Trophoblast cell (in vitro differentiated cells and primary cell): ENCODE data around the gene DENND1A.
"Not testable (repeated sequence)": the region's sequence is repeated elsewhere in the genome, so short reads cannot be mapped to it uniquely, and the experiment has no call there.

Experiments
- DNase-seq, 2 donors: peaks; one replicate each; pipeline ENCODE4 v3.0.0-alpha.2; 2016
- H2AFZ ChIP-seq: 2 replicates; pipeline ENCODE4 v1.6.1; 2013; ENCODE audit warnings: low read length, moderate library complexity, mild to moderate bottlenecking; ENCODE audit not compliant: insufficient read depth, poor library complexity
- H2AK5ac ChIP-seq: 2 replicates; pipeline ENCODE4 v1.6.1; 2013; ENCODE audit warnings: mild to moderate bottlenecking, low read length
- H2BK120ac ChIP-seq: 2 replicates; pipeline ENCODE4 v1.6.1; 2013; ENCODE audit warnings: low read length, mild to moderate bottlenecking, moderate library complexity; ENCODE audit not compliant: insufficient read depth, poor library complexity
- H2BK12ac ChIP-seq: 2 replicates; pipeline ENCODE4 v1.6.1; 2013; ENCODE audit warnings: mild to moderate bottlenecking, low read length, moderate library complexity
- H2BK5ac ChIP-seq: 2 replicates; pipeline ENCODE4 v1.6.1; 2013; ENCODE audit warnings: low read length, low read depth, moderate library complexity, mild to moderate bottlenecking; ENCODE audit not compliant: poor library complexity
- H3K14ac ChIP-seq: 2 replicates; pipeline ENCODE4 v1.6.1; 2013; ENCODE audit warnings: mild to moderate bottlenecking, low read length
- H3K18ac ChIP-seq: 2 replicates; pipeline ENCODE4 v1.6.1; 2013; ENCODE audit warnings: mild to moderate bottlenecking, low read length
- H3K23ac ChIP-seq: 2 replicates; pipeline ENCODE4 v1.6.1; 2013; ENCODE audit warnings: low read length
- H3K27ac ChIP-seq: 2 replicates; pipeline ENCODE4 v1.5.1; 2013; ENCODE audit warnings: low read depth, mild to moderate bottlenecking, inconsistent platforms, low read length, moderate library complexity
- H3K27me3 ChIP-seq: 2 replicates; pipeline ENCODE4 v1.6.1; 2013; ENCODE audit warnings: inconsistent platforms, mild to moderate bottlenecking, low read length, moderate library complexity; ENCODE audit not compliant: insufficient read depth
- H3K36me3 ChIP-seq, 2 experiments: 1 replicate in 1 of 2; 2 replicates in 1 of 2; pipeline ENCODE4 v1.6.1; 2013; ENCODE audit warnings: low read length in 2 of 2, mild to moderate bottlenecking in 2 of 2, moderate library complexity in 1 of 2; ENCODE audit not compliant: insufficient read depth in 2 of 2, control insufficient read depth in 1 of 2
- H3K4ac ChIP-seq: 2 replicates; pipeline ENCODE4 v1.6.1; 2013; ENCODE audit warnings: low read depth, mild to moderate bottlenecking, low read length, moderate library complexity
- H3K4me1 ChIP-seq, 2 experiments: 1 replicate in 1 of 2; 2 replicates in 1 of 2; pipeline ENCODE4 v1.6.1; 2013; ENCODE audit warnings: low read length in 2 of 2, mild to moderate bottlenecking in 2 of 2, moderate library complexity in 1 of 2; ENCODE audit not compliant: insufficient read depth in 2 of 2, control insufficient read depth in 1 of 2
- H3K4me2 ChIP-seq: 2 replicates; pipeline ENCODE4 v1.6.1; 2013; ENCODE audit warnings: inconsistent platforms, mild to moderate bottlenecking, low read length, moderate library complexity
- H3K4me3 ChIP-seq: 2 replicates; pipeline ENCODE4 v1.5.1; 2013; ENCODE audit warnings: mild to moderate bottlenecking, low read depth, low read length, inconsistent platforms
- H3K79me1 ChIP-seq: one replicate; pipeline ENCODE4 v1.6.1; 2013; ENCODE audit warnings: low read length
- H3K79me2 ChIP-seq: 2 replicates; pipeline ENCODE4 v1.6.1; 2013; ENCODE audit warnings: low read length, mild to moderate bottlenecking; ENCODE audit not compliant: control insufficient read depth, insufficient read depth, poor library complexity
- H3K9ac ChIP-seq: 2 replicates; pipeline ENCODE4 v1.6.1; 2013; ENCODE audit warnings: mild to moderate bottlenecking, low read length
- H3K9me3 ChIP-seq: 2 replicates; pipeline ENCODE4 v1.6.1; 2013; ENCODE audit warnings: low read depth, mild to moderate bottlenecking, control low read depth, inconsistent platforms, low read length; ENCODE audit not compliant: insufficient read depth
- H4K12ac ChIP-seq: 2 replicates; pipeline ENCODE4 v1.6.1; 2013; ENCODE audit warnings: low read depth, mild to moderate bottlenecking, low read length, moderate library complexity
- H4K8ac ChIP-seq: 2 replicates; pipeline ENCODE4 v1.6.1; 2013; ENCODE audit warnings: low read depth, mild to moderate bottlenecking, low read length, moderate library complexity
- H4K91ac ChIP-seq: one replicate; pipeline ENCODE4 v1.6.1; 2013; ENCODE audit warnings: low read depth, mild to moderate bottlenecking, low read length, moderate library complexity
- WGBS: extraction: QIAGEN DNeasy Blood & Tissue Kit; methylation state at CpG from one replicate; pipeline ENCODE4 v1.1.7; 2013; ENCODE audit warnings: missing lambda C conversion rate; ENCODE audit not compliant: insufficient read length, insufficient coverage; ENCODE audit errors: extremely low coverage; 5-methylcytosine and 5-hydroxymethylcytosine counted together

The DENND1A gene

GRCh38 chr9:123735376-123735775, 194.6 kb downstream of the DENND1A start:
- Histone ChIP-seq H3K4me1 (no peaks in the 10 kb centered on the region), H4K12ac (no peak overlapping the region), H4K8ac (no peak overlapping the region), H2BK5ac (no peak overlapping the region), H2BK12ac (no peak overlapping the region), H3K4ac (no peak overlapping the region), H3K27me3 (no peaks in the 10 kb centered on the region), H3K23ac (no peak overlapping the region), H3K36me3 (peaks cover 0 to 2% of the 10 kb centered on the region in 2 experiments), H3K79me1 (no peaks in the 10 kb centered on the region), H3K27ac (no peak overlapping the region), H4K91ac (no peak overlapping the region), H3K9ac (no peak overlapping the region), H2BK120ac (no peak overlapping the region), H3K18ac (no peak overlapping the region), H3K4me2 (no peak overlapping the region), H2AFZ (no peak overlapping the region), H3K79me2 (no peaks in the 10 kb centered on the region), H3K14ac (no peak overlapping the region), H3K9me3 (no peaks in the 10 kb centered on the region), H2AK5ac (no peak overlapping the region), H3K4me3 (no peak overlapping the region)
- WGBS, result no CpG with 5 or more reads among the region's 4 CpGs
- DNase-seq, result peak; percentile 7 to 43

GRCh38 chr9:123728571-123728970, 201.4 kb downstream of the DENND1A start:
- DNase-seq, H3K4ac ChIP-seq, H3K23ac ChIP-seq, H3K9ac ChIP-seq, H3K4me1 ChIP-seq, H2AFZ ChIP-seq, H3K4me2 ChIP-seq, H2BK12ac ChIP-seq, H3K36me3 ChIP-seq, H3K79me2 ChIP-seq, H2BK5ac ChIP-seq, H4K91ac ChIP-seq, H3K14ac ChIP-seq, H2BK120ac ChIP-seq, H4K8ac ChIP-seq, H2AK5ac ChIP-seq, H3K4me3 ChIP-seq, H3K79me1 ChIP-seq, H3K9me3 ChIP-seq, H3K27ac ChIP-seq, H3K27me3 ChIP-seq, H3K18ac ChIP-seq, H4K12ac ChIP-seq: not testable (repeated sequence)
- WGBS, result no CpG with 5 or more reads among the region's 5 CpGs

GRCh38 chr9:123727332-123727731, 202.6 kb downstream of the DENND1A start:
- no peak overlapping the region for H2BK120ac ChIP-seq
- no peaks in the 10 kb centered on the region for H3K79me2 ChIP-seq
- no peak overlapping the region for H3K14ac ChIP-seq
- no peak overlapping the region for H3K27ac ChIP-seq
- H3K9ac ChIP-seq, result no peak overlapping the region
- no peaks in the 10 kb centered on the region for H3K4me1 ChIP-seq
- DNase-seq, result peak in 1 of 2 donors; percentile 60
- H2BK5ac ChIP-seq, result no peak overlapping the region
- no peak overlapping the region for H3K23ac ChIP-seq
- no peak overlapping the region for H3K4ac ChIP-seq
- H2AK5ac ChIP-seq, result no peak overlapping the region
- H3K4me2 ChIP-seq, result no peak overlapping the region
- H4K8ac ChIP-seq, result no peak overlapping the region
- WGBS, result no CpG with 5 or more reads among the region's 1 CpG
- H4K12ac ChIP-seq, result no peak overlapping the region
- no peak overlapping the region for H2AFZ ChIP-seq
- no peaks in the 10 kb centered on the region for H3K27me3 ChIP-seq
- no peaks in the 10 kb centered on the region for H3K79me1 ChIP-seq
- H3K4me3 ChIP-seq, result no peak overlapping the region
- no peak overlapping the region for H4K91ac ChIP-seq
- H2BK12ac ChIP-seq, result no peak overlapping the region
- peaks cover 3% of the 10 kb centered on the region for H3K9me3 ChIP-seq
- H3K36me3 ChIP-seq, result no peaks in the 10 kb centered on the region
- H3K18ac ChIP-seq, result no peak overlapping the region

GRCh38 chr9:123725389-123725788, 204.5 kb downstream of the DENND1A start:
- no peaks in the 10 kb centered on the region for H3K36me3 ChIP-seq
- H4K12ac ChIP-seq, result no peak overlapping the region
- no peak for DNase-seq
- H3K9ac ChIP-seq, result no peak overlapping the region
- H3K4ac ChIP-seq, result no peak overlapping the region
- H3K9me3 ChIP-seq, result peaks cover 7% of the 10 kb centered on the region
- H2BK5ac ChIP-seq, result no peak overlapping the region
- H2BK12ac ChIP-seq, result no peak overlapping the region
- H2BK120ac ChIP-seq, result no peak overlapping the region
- H3K18ac ChIP-seq, result no peak overlapping the region
- no peak overlapping the region for H3K23ac ChIP-seq
- no peak overlapping the region for H3K4me2 ChIP-seq
- H4K91ac ChIP-seq, result no peak overlapping the region
- H3K14ac ChIP-seq, result no peak overlapping the region
- H3K27me3 ChIP-seq, result no peaks in the 10 kb centered on the region
- no peak overlapping the region for H2AFZ ChIP-seq
- H3K27ac ChIP-seq, result no peak overlapping the region
- H3K4me3 ChIP-seq, result no peak overlapping the region
- H4K8ac ChIP-seq, result no peak overlapping the region
- H3K79me1 ChIP-seq, result no peaks in the 10 kb centered on the region
- WGBS, result no CpG with 5 or more reads among the region's 8 CpGs
- no peaks in the 10 kb centered on the region for H3K79me2 ChIP-seq
- H3K4me1 ChIP-seq, result no peaks in the 10 kb centered on the region
- H2AK5ac ChIP-seq, result no peak overlapping the region
